ENCODE measurements around the gene SMIM27.

DNA sequence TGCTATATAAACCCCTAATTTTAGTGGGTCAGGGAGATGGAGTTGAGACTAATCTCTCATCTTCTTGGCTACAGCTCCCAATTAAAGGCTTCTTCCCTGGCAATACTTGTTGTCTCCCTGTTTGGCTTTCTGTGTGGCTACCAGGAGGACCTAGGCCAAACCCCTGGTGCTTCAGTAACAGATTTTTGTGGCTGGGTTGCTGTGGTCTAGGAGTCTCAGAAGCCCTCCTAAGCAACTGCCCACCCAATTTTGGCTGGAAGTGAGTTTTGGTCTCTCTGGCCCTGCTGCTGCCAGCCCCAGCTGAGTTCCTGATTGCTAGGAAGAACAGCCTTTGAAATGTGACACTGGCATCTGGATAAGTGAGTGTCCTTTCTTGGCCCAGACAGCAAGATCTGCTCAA, 35.9 kb upstream of the SMIM27 start:
- TF ChIP-seq YY1 (IDR thresholded peaks at IDR 0.05; ENCODE audit: insufficient read depth, insufficient read length) = no peak
- TF ChIP-seq ZNF274 (IDR thresholded peaks at IDR 0.05; ENCODE audit: low read depth, low read length) = no peak
- no peak for TF ChIP-seq SUZ12 (IDR thresholded peaks at IDR 0.05; ENCODE audit: extremely low read depth, insufficient read depth, insufficient read length)
